PFSK-1 (cell line): ENCODE measurements around the gene C1QL3.

Experiments used
- POLR2AphosphoS5 ChIP-seq: IDR thresholded peaks from 2 replicates; pipeline ENCODE4 v1.6.1; 2012; ENCODE audit warnings: low read depth, mild to moderate bottlenecking, control low read depth, low read length, moderate library complexity
- REST ChIP-seq, 2 experiments: IDR thresholded peaks; 2 replicates each; pipeline versions ENCODE4 v1.6.1 to v1.8.0; 2011 to 2012; ENCODE audit warnings: low read depth in 2 of 2, low read length in 2 of 2, control low read depth in 1 of 2, inconsistent platforms in 1 of 2, mild to moderate bottlenecking in 1 of 2, moderate library complexity in 1 of 2; ENCODE audit not compliant: insufficient read depth in 1 of 2
- SIN3A ChIP-seq: IDR thresholded peaks from 2 replicates; pipeline ENCODE4 v1.6.1; 2012; ENCODE audit warnings: mild to moderate bottlenecking, low read length, moderate library complexity, borderline replicate concordance; ENCODE audit not compliant: insufficient read depth

- no peak for TF ChIP-seq POLR2AphosphoS5
- TF ChIP-seq SIN3A: no peak
- no peak for TF ChIP-seq REST (IDR thresholded peaks at IDR 0.05; ENCODE audit: insufficient read depth in 1 of 2, low read depth in 2 of 2, low read length in 2 of 2)
Observed at GRCh38 chr10:16545116-16545736, 23.5 kb upstream of the C1QL3 start.
